HEK293 (cell line): Measurements from ENCODE around the gene GALNT9.
A peak's percentile ranks its signal among the peaks of the same experiment; 100 is the strongest.

ENCODE experiments used
- CTCF ChIA-PET: fragments of 350-600 bp; formaldehyde crosslinking; extraction: SDS; loops from one replicate; lab custom pipeline; 2021; ENCODE audit warnings: antibody characterized with exemption; lab: Yijun Ruan, JAX
- POLR2A ChIA-PET: fragments of 300-600 bp; formaldehyde crosslinking; extraction: SDS; loops from one replicate; lab custom pipeline; 2020; ENCODE audit warnings: antibody characterized with exemption, inconsistent platforms; lab: Yijun Ruan, JAX
- H3K27ac ChIP-seq: fragments of 200-500 bp; sonication (Bioruptor generic); 2 replicates; pipeline ENCODE4 v1.5.1; 2014; ENCODE audit warnings: low read depth, low read length, control low read depth, inconsistent platforms; ENCODE audit errors: extremely low read depth
- H3K36me3 ChIP-seq, 2 experiments: fragments of 200-500 bp in 1 of 2; sonication (Bioruptor generic) in 1 of 2; 1 replicate in 1 of 2; 2 replicates in 1 of 2; pipeline ENCODE4 v1.5.1; 2014 to 2017; ENCODE audit warnings: inconsistent platforms in 2 of 2, low read length in 2 of 2; ENCODE audit not compliant: control insufficient read depth in 2 of 2, insufficient read depth in 1 of 2
- H3K4me1 ChIP-seq: fragments of 200-500 bp; sonication (Bioruptor generic); 2 replicates; pipeline ENCODE4 v1.5.1; 2014; ENCODE audit warnings: mild to moderate bottlenecking, low read length, inconsistent platforms; ENCODE audit not compliant: control insufficient read depth, insufficient read depth
- H3K4me3 ChIP-seq: 2 replicates; pipeline ENCODE4 v1.5.1; 2011; ENCODE audit warnings: low read depth, mild to moderate bottlenecking, control low read depth, low read length, moderate library complexity
- H3K9me3 ChIP-seq: fragments of 200-500 bp; sonication (Bioruptor generic); 2 replicates; pipeline ENCODE4 v1.5.1; 2014; ENCODE audit warnings: low read depth, low read length, inconsistent platforms; ENCODE audit not compliant: control insufficient read depth, insufficient read depth
- CTCF ChIP-seq: fragments of 450-650 bp; formaldehyde crosslinking; IDR thresholded peaks from 2 replicates; pipeline ENCODE4 v1.5.1; 2016; ENCODE audit warnings: missing biosample characterization, missing genetic modification characterization
- ELK4 ChIP-seq: IDR thresholded peaks from 2 replicates; pipeline ENCODE4 v1.6.1; 2011; ENCODE audit warnings: mild to moderate bottlenecking, low read depth, low read length, borderline replicate concordance
- GFI1B ChIP-seq: fragments of 450-650 bp; formaldehyde crosslinking; IDR thresholded peaks from 2 replicates; pipeline ENCODE4 v1.5.1; 2016; ENCODE audit warnings: missing biosample characterization, missing genetic modification characterization
- HOXC10 ChIP-seq: sonication (generic); formaldehyde crosslinking; IDR thresholded peaks from 2 replicates; pipeline ENCODE4 v1.8.1; 2023; ENCODE audit warnings: mild to moderate bottlenecking, missing genetic modification reagents
- IKZF3 ChIP-seq: fragments of 450-650 bp; IDR thresholded peaks from 2 replicates; pipeline ENCODE4 v1.5.0; 2018; ENCODE audit warnings: missing biosample characterization, mild to moderate bottlenecking, missing genetic modification characterization, moderate library complexity
- KLF8 ChIP-seq: fragments of 450-650 bp; formaldehyde crosslinking; IDR thresholded peaks from 2 replicates; pipeline ENCODE4 v1.5.1; 2016; ENCODE audit warnings: missing biosample characterization, missing genetic modification characterization
- PRDM4 ChIP-seq: fragments of 450-650 bp; formaldehyde crosslinking; IDR thresholded peaks from 2 replicates; pipeline ENCODE4 v1.5.1; 2017; ENCODE audit warnings: missing biosample characterization, missing genetic modification characterization
- REPIN1 ChIP-seq: fragments of 450-650 bp; formaldehyde crosslinking; IDR thresholded peaks from 2 replicates; pipeline ENCODE4 v1.5.1; 2017; ENCODE audit warnings: missing biosample characterization, missing genetic modification characterization, low read depth
- SP3 ChIP-seq: fragments of 450-650 bp; formaldehyde crosslinking; IDR thresholded peaks from 2 replicates; pipeline ENCODE4 v1.5.1; 2016; ENCODE audit warnings: missing biosample characterization, missing genetic modification characterization
- WT1 ChIP-seq: fragments of 450-650 bp; formaldehyde crosslinking; IDR thresholded peaks from 2 replicates; pipeline ENCODE4 v1.5.1; 2016; ENCODE audit warnings: missing biosample characterization, missing genetic modification characterization
- ZBTB1 ChIP-seq: fragments of 450-650 bp; formaldehyde crosslinking; IDR thresholded peaks from 2 replicates; pipeline ENCODE4 v1.5.1; 2016; ENCODE audit warnings: missing biosample characterization, missing genetic modification characterization
- ZBTB10 ChIP-seq: fragments of 450-650 bp; formaldehyde crosslinking; IDR thresholded peaks from 2 replicates; pipeline ENCODE4 v1.5.1; 2016; ENCODE audit warnings: missing biosample characterization, missing genetic modification characterization
- ZBTB17 ChIP-seq: fragments of 450-650 bp; formaldehyde crosslinking; IDR thresholded peaks from 2 replicates; pipeline ENCODE4 v1.5.1; 2016; ENCODE audit warnings: missing biosample characterization, missing genetic modification characterization
- ZNF112 ChIP-seq: fragments of 450-650 bp; formaldehyde crosslinking; IDR thresholded peaks from 2 replicates; pipeline ENCODE4 v1.5.0; 2017; ENCODE audit warnings: missing biosample characterization, missing genetic modification characterization
- ZNF140 ChIP-seq: fragments of 450-650 bp; formaldehyde crosslinking; IDR thresholded peaks from 2 replicates; pipeline ENCODE4 v1.5.1; 2016; ENCODE audit warnings: missing biosample characterization, missing genetic modification characterization
- ZNF19 ChIP-seq: fragments of 450-650 bp; formaldehyde crosslinking; IDR thresholded peaks from 2 replicates; pipeline ENCODE4; 2016; ENCODE audit warnings: missing biosample characterization, missing genetic modification characterization, low read depth
- ZNF394 ChIP-seq: fragments of 450-650 bp; formaldehyde crosslinking; IDR thresholded peaks from 2 replicates; pipeline ENCODE4 v1.5.1; 2016; ENCODE audit warnings: missing biosample characterization, missing genetic modification characterization, mild to moderate bottlenecking, moderate library complexity, borderline replicate concordance
- ZNF473 ChIP-seq: fragments of 450-650 bp; formaldehyde crosslinking; IDR thresholded peaks from 2 replicates; pipeline ENCODE4 v1.5.1; 2017; ENCODE audit warnings: missing biosample characterization, missing genetic modification characterization
- ZNF600 ChIP-seq: fragments of 450-650 bp; formaldehyde crosslinking; IDR thresholded peaks from 2 replicates; pipeline ENCODE4 v1.5.1; 2016; ENCODE audit warnings: missing biosample characterization, missing genetic modification characterization
- ZNF654 ChIP-seq: fragments of 450-650 bp; formaldehyde crosslinking; IDR thresholded peaks from 2 replicates; pipeline ENCODE4 v1.5.1; 2016; ENCODE audit warnings: low read depth, missing biosample characterization, missing genetic modification characterization
- ZNF660 ChIP-seq: fragments of 450-650 bp; IDR thresholded peaks from 2 replicates; pipeline ENCODE4 v1.5.1; 2018; ENCODE audit warnings: missing biosample characterization, mild to moderate bottlenecking, missing genetic modification characterization
- ZSCAN18 ChIP-seq: fragments of 450-650 bp; formaldehyde crosslinking; IDR thresholded peaks from 2 replicates; pipeline ENCODE4 v1.5.1; 2016; ENCODE audit warnings: missing biosample characterization, missing genetic modification characterization
- ZSCAN5A ChIP-seq: fragments of 450-650 bp; formaldehyde crosslinking; IDR thresholded peaks from 2 replicates; pipeline ENCODE4 v1.5.1; 2016; ENCODE audit warnings: missing biosample characterization, missing genetic modification characterization

GALNT9 gene

GRCh38 chr12:132227782-132228475, 101.5 kb downstream of the GALNT9 start (continued):
- TF ChIP-seq ZSCAN18 (tag by site-specific recombination) (no peak), REPIN1 (tag by site-specific recombination) (no peak), ZBTB1 (tag by site-specific recombination) (no peak), ZNF600 (tag by site-specific recombination) (no peak), GFI1B (tag by site-specific recombination) (no peak), CTCF (tag by site-specific recombination) (no peak), ZBTB17 (tag by site-specific recombination) (no peak), PRDM4 (tag by site-specific recombination) (no peak), ZNF19 (tag by site-specific recombination) (no peak), ZNF654 (tag by site-specific recombination) (no peak), ZNF660 (tag by site-specific recombination) (no peak), ZNF473 (tag by site-specific recombination) (no peak), WT1 (tag by site-specific recombination) (peak; percentile 46; the same call in 1 of the 2 replicates), ELK4 (no peak), HOXC10 (CRISPR knock-in tag) (no peak), ZBTB10 (tag by site-specific recombination) (no peak)
- TF ChIP-seq, all 188 proteins: peak for 7

GRCh38 chr12:132227118-132227517, 102.3 kb downstream of the GALNT9 start:
- Histone ChIP-seq H3K9me3 (no peaks in the 10 kb centered on the region), H3K4me1 (no peaks in the 10 kb centered on the region), H3K4me3 (no peak overlapping the region), H3K36me3 (no peaks in the 10 kb centered on the region), H3K27ac (no peak overlapping the region)
- ChIA-PET CTCF (interaction anchor here (0.8 kb wide), 1 partner anchor 772 kb away, joined by 3 read pairs; no protein-coding TSS in a partner anchor), POLR2A (no interaction called here)
- TF ChIP-seq IKZF3 (tag by site-specific recombination): no peak
- no peak for TF ChIP-seq ZNF112
- no peak for TF ChIP-seq KLF8 (tag by site-specific recombination)
- TF ChIP-seq ZSCAN5A (tag by site-specific recombination): no peak
- TF ChIP-seq ZNF19 (tag by site-specific recombination): no peak
- no peak for TF ChIP-seq SP3
- no peak for TF ChIP-seq CTCF (tag by site-specific recombination)
- no peak for TF ChIP-seq ZNF140 (tag by site-specific recombination)
- TF ChIP-seq ZNF394 (tag by site-specific recombination): no peak
